ENCODE data around the gene PRKCQ.

PRKCQ gene

DNA sequence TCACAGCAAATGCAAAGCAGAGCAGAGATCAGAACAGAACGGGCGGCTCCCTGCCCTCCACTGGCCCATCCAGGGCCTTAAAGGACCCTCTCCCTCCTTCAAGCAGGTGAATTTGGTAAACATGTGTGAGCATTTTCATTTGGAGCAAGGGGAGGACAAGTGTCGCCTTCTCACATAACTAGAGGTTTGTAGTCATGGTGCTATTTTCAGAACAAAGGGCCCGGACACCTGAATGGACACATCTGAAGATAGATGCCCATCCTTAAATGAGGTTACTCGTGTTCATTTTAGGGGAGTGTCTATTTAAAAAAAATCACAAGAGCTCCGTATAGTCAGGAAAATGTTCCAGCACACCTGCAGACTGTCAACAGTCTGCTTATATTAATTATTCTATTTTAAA lies 153.8 kb downstream of the PRKCQ start:
- DNase-seq (ENCODE audit: low read depth, low spot score), result no peak
- no peak overlapping the region for H3K4me3 ChIP-seq (ENCODE audit: low read depth, low read length)
- TF ChIP-seq, protein P1, sequence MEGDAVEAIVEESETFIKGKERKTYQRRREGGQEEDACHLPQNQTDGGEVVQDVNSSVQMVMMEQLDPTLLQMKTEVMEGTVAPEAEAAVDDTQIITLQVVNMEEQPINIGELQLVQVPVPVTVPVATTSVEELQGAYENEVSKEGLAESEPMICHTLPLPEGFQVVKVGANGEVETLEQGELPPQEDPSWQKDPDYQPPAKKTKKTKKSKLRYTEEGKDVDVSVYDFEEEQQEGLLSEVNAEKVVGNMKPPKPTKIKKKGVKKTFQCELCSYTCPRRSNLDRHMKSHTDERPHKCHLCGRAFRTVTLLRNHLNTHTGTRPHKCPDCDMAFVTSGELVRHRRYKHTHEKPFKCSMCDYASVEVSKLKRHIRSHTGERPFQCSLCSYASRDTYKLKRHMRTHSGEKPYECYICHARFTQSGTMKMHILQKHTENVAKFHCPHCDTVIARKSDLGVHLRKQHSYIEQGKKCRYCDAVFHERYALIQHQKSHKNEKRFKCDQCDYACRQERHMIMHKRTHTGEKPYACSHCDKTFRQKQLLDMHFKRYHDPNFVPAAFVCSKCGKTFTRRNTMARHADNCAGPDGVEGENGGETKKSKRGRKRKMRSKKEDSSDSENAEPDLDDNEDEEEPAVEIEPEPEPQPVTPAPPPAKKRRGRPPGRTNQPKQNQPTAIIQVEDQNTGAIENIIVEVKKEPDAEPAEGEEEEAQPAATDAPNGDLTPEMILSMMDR (IDR thresholded peaks at IDR 0.05; ENCODE audit: low read depth, low read length), result no peak
- in situ Hi-C loops (cut with HindIII; ENCODE audit: low sequenced_read_pairs), result no loop called here

DNA sequence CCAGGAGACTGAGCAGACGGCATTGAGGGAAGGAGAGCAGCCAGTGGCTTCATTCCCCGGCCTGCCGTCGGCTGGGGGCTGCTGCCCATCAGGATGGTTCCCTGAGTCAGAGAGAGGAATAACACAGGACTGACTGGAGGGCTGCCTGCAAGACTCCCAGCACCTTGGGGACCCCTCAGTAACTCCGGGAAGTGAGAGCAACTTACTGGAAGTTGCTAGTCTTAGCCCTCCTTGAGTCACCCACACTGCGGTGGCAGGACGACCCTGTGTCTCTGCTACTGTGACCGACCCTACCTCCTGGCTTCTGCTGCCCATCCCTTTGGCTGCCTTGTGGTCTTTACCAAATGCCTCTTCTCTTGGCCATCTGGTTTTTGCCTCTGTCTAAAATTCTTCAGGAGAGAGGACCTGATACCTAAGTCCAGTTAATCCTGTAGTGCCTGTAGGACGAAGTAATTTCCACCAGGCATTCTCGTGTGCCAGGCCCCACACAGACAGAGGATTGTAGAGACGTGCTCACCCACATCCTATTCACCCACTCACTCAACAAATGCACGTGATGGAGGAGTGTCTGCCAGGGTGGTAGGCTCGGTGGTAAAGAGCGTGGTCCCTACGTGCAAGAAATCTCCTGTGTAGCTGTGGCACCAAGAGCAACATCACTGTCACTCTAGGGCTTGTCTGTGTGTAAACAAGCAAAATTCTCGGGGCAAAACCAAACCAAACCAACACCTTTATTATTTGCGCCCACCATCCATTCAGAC lies 156.5 kb downstream of the PRKCQ start:
- in situ Hi-C loops (cut with HindIII; ENCODE audit: low sequenced_read_pairs), result no loop called here
- no peak overlapping the region for H3K4me3 ChIP-seq (ENCODE audit: low read depth, low read length)
- no peak for DNase-seq (ENCODE audit: low read depth, low spot score)
- TF ChIP-seq, protein P1 (IDR thresholded peaks at IDR 0.05; ENCODE audit: low read depth, low read length), result no peak

DNA sequence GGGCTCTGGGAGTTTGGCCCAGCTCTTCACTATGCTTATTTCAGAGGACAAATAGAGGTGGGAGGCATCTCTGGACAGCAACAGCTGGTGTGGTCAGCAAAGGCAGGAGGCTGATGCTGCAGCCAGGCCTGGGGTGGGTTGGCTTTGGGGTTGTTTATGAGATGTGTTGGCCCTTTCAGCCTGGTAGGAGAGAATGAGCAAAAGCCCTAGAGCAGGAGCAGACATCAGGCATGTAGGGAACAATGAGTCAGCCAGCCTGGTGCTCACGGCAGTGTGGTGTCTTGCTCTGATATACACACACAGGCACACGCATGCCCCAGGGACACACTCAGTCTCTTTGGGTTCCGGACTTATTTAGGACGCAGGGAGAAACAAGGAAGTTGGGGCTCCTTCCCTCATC lies 157.1 kb downstream of the PRKCQ start:
- DNase-seq (ENCODE audit: low read depth, low spot score), result no peak
- in situ Hi-C loops (cut with HindIII; ENCODE audit: low sequenced_read_pairs), result no loop called here

DNA sequence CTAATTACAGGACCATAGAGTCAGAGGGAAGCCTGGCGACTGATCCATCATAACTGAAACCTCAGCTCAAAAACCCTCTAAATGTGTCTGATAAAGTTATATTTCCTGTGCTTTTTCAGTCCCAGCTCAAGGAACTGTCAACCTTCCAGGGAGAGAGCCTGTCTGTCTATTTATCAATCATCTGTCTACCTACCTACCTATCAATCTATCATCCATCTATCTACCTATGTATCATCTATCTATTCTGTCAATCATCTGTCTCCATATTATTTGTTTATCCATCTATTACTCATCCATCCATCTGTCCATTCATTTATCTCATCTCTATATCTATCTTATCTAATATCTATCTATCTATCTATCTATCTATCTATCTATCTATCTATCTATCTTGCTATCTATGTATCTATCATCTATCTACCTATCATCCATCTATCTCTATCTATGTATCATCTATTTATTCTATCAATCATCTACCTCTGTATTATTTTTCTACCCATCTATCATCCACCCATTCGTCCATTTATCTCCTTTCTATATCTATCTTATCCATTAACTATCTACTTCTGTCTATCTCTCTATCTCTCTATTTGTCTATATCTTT lies 161.4 kb downstream of the PRKCQ start:
- in situ Hi-C loops (cut with HindIII; ENCODE audit: low sequenced_read_pairs), result no loop called here
- TF ChIP-seq, protein P1 (IDR thresholded peaks at IDR 0.05; ENCODE audit: low read depth, low read length), result no peak
- no peak overlapping the region for H3K4me3 ChIP-seq (ENCODE audit: low read depth, low read length)
- DNase-seq (ENCODE audit: low read depth, low spot score), result no peak

More for the DNA sequence above, 157.1 kb downstream of the PRKCQ start:
- TF ChIP-seq, protein P1 (IDR thresholded peaks at IDR 0.05; ENCODE audit: low read depth, low read length), result no peak
- H3K4me3 ChIP-seq (ENCODE audit: low read depth, low read length), result no peak overlapping the region

DNA sequence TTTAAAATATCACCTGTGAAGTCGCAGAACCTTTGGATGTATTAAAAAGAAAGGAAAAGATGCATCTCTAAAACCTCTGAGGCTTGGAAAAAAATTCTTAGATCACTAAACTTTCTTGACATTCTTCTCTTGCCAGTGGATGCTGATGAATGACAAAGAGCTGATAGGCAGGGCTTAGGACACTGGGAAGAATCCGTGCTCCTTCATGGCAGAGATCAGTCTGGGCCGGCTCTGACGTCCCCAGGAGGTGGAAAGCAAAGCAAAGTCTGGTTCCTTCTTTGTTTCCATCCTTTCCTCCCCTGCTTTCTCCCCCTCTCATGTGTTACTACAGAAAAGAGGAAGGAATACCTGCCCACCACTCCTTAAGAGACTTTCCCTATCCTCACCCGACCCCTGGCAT lies 161.9 kb downstream of the PRKCQ start:
- H3K4me3 ChIP-seq (ENCODE audit: low read depth, low read length), result no peak overlapping the region
- DNase-seq (ENCODE audit: low read depth, low spot score), result no peak
- in situ Hi-C loops (cut with HindIII; ENCODE audit: low sequenced_read_pairs), result no loop called here
- TF ChIP-seq, protein P1 (IDR thresholded peaks at IDR 0.05; ENCODE audit: low read depth, low read length), result no peak

DNA sequence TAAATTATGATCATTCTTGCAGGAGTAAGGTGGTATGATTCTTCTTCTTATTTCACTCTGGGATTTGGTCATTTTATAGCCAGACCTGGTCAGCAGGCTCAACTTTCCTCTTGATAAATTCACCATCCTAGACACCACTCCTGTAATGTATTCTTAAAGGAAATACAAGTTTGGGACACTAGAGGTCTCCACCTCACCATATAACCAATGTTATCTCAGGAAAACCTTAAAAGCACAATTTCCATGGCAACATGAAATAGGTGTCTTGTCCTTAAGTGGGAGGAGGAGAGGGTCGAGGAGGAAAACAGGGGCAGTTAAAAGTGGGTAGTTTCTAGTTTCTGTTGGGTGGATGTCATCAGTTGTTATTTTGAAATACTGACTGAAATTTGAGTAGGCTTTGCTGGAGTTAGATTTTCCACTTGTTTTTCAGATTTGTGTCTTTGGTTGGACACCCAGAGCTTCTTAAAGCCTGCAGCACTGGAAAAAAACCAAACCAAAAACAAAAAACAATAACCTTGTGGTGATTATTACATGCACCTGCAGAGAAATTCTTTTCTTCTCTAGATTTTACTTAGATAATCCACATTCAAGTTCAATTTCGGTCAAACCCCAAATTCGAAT lies 163.1 kb downstream of the PRKCQ start:
- peak; percentile 56 for DNase-seq (ENCODE audit: low read depth, low spot score)
- no peak overlapping the region for H3K4me3 ChIP-seq (ENCODE audit: low read depth, low read length)
- in situ Hi-C loops (cut with HindIII; ENCODE audit: low sequenced_read_pairs), result no loop called here
- TF ChIP-seq, protein P1 (IDR thresholded peaks at IDR 0.05; ENCODE audit: low read depth, low read length), result peak; percentile 59
